ENCODE results near the gene SCN4B. TPM values are rescaled to one million over a fixed set of nuclear protein-coding genes. Genes with fewer than 3 reads are reported as not detected.

The SCN4B gene
- total RNA-seq, 3 donors from 2014 or later (not counting 1 experiment from before 2014, with no cell fraction given), result 0.33 TPM; not detected in 2

DNA sequence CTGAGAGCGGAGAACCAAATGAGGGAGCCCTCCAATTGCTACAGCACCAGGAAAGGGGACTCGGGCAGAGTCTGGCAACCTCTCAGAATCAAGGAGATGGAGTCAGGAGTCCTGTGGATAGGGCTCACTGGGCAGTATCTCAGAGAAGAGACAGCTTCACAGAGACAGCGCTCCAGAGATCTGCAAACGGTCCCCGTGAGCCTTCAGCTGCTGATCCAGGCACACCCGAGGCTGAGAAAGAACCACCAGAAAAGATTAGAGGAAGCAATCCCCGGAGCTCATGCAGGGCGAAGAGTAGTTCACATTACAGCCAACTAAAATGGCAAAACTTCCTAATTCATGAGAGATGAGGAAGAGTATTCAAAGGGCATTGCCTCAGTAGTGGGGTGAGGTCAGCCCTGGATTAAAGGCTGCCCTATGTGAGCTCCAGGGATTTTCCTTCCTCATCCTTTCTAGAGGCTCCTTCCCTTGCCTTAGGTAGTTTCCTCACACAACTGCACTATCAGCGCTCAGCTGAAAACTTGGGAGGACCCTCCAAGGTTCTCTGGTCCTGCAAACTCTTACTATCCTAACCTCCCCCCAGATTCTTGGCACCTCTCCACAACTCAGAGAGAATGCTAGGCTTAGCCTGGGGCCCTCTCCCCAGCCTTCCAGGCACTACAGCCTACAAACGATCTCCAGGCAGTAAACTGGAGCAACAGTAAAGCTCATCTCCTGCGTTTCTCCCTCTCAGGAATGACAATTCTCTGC lies 23.7 kb downstream of the SCN4B start:
- Histone ChIP-seq H3K4me1 (ENCODE audit: control insufficient read depth, insufficient read depth, low read length) (peaks cover 3% of the 10 kb centered on the region), H3K9me3 (ENCODE audit: control insufficient read depth, insufficient read depth, low read length) (no peaks in the 10 kb centered on the region), H3K4me3 (ENCODE audit: low read length) (no peak overlapping the region), H3K36me3 (ENCODE audit: control insufficient read depth, insufficient read depth, low read length) (no peaks in the 10 kb centered on the region), H3K27ac (ENCODE audit: low read length) (no peak overlapping the region), H3K27me3 (ENCODE audit: control insufficient read depth, insufficient read depth, low read length) (no peaks in the 10 kb centered on the region)
- Mint-ChIP-seq H3K36me3 (no peaks in the 10 kb centered on the region), H3K27ac (no peak overlapping the region), H3K4me3 (no peak overlapping the region), H3K27me3 (ENCODE audit: low read depth in 2 of 2) (peaks cover 2 to 8% of the 10 kb centered on the region in 2 donors), H3K9me3 (no peaks in the 10 kb centered on the region), H3K4me1 (no peaks in the 10 kb centered on the region)
- DNase-seq (no peak), ATAC-seq (no peak)
- intact Hi-C loops (cut with micrococcal nuclease), result no loop called here
- TF ChIP-seq, protein P1, sequence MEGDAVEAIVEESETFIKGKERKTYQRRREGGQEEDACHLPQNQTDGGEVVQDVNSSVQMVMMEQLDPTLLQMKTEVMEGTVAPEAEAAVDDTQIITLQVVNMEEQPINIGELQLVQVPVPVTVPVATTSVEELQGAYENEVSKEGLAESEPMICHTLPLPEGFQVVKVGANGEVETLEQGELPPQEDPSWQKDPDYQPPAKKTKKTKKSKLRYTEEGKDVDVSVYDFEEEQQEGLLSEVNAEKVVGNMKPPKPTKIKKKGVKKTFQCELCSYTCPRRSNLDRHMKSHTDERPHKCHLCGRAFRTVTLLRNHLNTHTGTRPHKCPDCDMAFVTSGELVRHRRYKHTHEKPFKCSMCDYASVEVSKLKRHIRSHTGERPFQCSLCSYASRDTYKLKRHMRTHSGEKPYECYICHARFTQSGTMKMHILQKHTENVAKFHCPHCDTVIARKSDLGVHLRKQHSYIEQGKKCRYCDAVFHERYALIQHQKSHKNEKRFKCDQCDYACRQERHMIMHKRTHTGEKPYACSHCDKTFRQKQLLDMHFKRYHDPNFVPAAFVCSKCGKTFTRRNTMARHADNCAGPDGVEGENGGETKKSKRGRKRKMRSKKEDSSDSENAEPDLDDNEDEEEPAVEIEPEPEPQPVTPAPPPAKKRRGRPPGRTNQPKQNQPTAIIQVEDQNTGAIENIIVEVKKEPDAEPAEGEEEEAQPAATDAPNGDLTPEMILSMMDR (IDR thresholded peaks at IDR 0.05), result no peak
- 75% methylated on average over 11 of the region's 11 CpGs for WGBS (ENCODE audit: insufficient coverage)

DNA sequence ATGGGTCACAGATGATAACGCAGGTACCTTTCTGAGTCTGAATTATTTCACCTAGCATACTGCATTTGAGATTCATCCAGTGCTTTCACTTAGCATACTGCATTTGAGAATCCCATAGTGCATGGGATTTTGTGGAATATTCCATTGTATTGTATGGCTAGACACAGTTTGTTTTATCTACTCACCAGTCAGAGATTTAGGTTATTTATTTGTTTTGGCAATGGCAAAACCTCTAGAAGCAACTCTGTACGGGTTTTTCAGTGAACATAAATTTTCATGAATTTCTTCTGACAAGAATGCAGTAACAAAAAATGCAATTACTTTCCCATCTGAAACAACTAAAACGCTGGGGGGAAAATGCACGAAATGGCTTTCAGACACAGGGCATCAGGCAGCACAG lies 24.3 kb downstream of the SCN4B start:
- no peak overlapping the region for H3K27ac ChIP-seq (ENCODE audit: low read length)
- Mint-ChIP-seq H3K4me1 (no peaks in the 10 kb centered on the region), H3K36me3 (no peaks in the 10 kb centered on the region), H3K9me3 (no peaks in the 10 kb centered on the region), H3K27me3 (ENCODE audit: low read depth in 2 of 2) (peaks cover 0 to 8% of the 10 kb centered on the region in 2 donors), H3K27ac (no peak overlapping the region), H3K4me3 (no peak overlapping the region)
- no peak overlapping the region for H3K4me3 ChIP-seq (ENCODE audit: low read length)
- no peaks in the 10 kb centered on the region for H3K36me3 ChIP-seq (ENCODE audit: control insufficient read depth, insufficient read depth, low read length)
- ATAC-seq (no peak), DNase-seq (no peak)
- H3K27me3 ChIP-seq (ENCODE audit: control insufficient read depth, insufficient read depth, low read length), result no peaks in the 10 kb centered on the region
- H3K9me3 ChIP-seq (ENCODE audit: control insufficient read depth, insufficient read depth, low read length), result no peaks in the 10 kb centered on the region
- TF ChIP-seq, protein P1 (IDR thresholded peaks at IDR 0.05), result no peak
- H3K4me1 ChIP-seq (ENCODE audit: control insufficient read depth, insufficient read depth, low read length), result peaks cover 3% of the 10 kb centered on the region
- WGBS (ENCODE audit: insufficient coverage), result 74% methylated on average over 4 of the region's 4 CpGs
- intact Hi-C loops (cut with micrococcal nuclease), result no loop called here

DNA sequence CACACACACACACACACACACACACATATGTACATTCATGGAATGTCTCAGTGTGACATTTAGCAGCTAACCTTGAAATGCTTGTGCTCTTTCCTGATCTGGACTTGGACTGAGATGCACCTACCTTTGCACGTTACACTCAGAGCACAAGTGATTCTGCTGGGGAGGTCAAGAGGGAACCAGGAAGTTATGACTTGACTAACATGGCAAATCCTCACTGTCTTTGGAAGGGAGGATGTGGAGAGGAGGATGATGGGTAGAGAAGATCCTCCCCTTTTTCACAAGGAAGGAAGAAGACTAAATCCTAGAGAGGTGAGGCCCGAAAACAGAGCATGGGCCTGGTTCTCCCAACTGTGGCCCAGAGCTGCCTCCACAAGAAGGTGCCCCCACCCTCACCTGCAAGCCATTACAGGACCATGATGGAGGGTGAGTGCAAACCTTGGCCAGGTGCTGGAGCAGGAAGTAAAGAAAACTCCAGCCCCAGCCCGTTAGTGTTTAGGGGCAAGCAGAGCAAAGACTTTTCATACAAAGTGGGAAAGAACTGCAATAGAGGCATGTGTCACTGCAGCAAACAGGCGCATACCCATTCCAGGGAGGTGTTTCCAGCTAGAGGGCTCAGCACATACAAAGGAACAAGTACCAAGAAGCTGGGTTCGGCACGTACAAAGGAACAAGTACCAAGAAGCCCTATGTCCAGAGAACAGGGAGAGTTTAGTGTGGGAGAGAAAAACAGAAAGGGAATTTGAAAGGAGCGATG lies 26.4 kb downstream of the SCN4B start:
- Mint-ChIP-seq H3K36me3 (no peaks in the 10 kb centered on the region), H3K27me3 (ENCODE audit: low read depth in 2 of 2) (peaks cover 0 to 10% of the 10 kb centered on the region in 2 donors), H3K4me1 (no peaks in the 10 kb centered on the region), H3K27ac (no peak overlapping the region), H3K4me3 (no peak overlapping the region), H3K9me3 (no peaks in the 10 kb centered on the region)
- Histone ChIP-seq H3K27ac (ENCODE audit: low read length) (no peak overlapping the region), H3K4me3 (ENCODE audit: low read length) (no peak overlapping the region), H3K9me3 (ENCODE audit: control insufficient read depth, insufficient read depth, low read length) (no peaks in the 10 kb centered on the region), H3K36me3 (ENCODE audit: control insufficient read depth, insufficient read depth, low read length) (no peaks in the 10 kb centered on the region), H3K4me1 (ENCODE audit: control insufficient read depth, insufficient read depth, low read length) (peaks cover 3% of the 10 kb centered on the region), H3K27me3 (ENCODE audit: control insufficient read depth, insufficient read depth, low read length) (no peaks in the 10 kb centered on the region)
- intact Hi-C loops (cut with micrococcal nuclease), result no loop called here
- DNase-seq (no peak), ATAC-seq (no peak)
- 87% methylated on average over 7 of the region's 7 CpGs for WGBS (ENCODE audit: insufficient coverage)
- TF ChIP-seq, protein P1 (IDR thresholded peaks at IDR 0.05), result no peak
